ENCODE results near the gene CNTNAP2. TPM values are rescaled to one million over a fixed set of nuclear protein-coding genes. Genes with fewer than 3 reads are reported as not detected.

CNTNAP2 gene
- total RNA-seq, 2 donors from 2014 or later, result 0.29 to 1.1 TPM

- intact Hi-C loops (cut with DNase I), result no loop called here
- ATAC-seq, result no peak
Measured at GRCh38 chr7:147013825-147014224, 897.2 kb downstream of the CNTNAP2 start.

DNA sequence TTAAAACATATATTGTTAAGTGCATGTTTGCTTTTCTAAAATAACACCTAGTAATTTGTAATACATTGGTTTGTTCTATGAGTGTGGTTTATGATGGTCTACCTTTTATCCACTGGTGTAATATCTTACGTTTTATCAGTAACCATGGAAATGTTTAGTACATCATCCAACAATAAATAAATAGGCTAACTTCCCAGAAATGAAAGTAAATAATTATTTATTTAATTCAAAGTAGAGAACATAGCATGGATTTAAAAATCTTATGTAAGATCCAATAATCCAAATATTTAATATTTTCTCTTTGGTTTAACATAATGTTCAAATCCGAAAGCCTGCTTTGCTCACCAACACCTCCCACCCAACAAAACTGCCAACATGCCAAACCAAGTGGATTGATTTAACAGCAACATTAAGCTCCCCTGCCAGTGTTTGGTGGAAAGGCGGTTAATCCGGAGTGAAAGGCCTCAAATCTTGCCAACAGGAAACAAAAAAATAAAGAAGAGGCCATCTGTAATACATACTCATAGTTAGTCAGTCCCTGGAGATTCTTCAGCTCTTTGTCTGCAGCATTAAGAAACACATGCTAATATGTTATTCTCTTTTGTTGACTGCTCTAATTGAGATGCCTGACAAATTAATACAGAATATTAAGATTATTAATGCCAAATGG is 897.8 kb downstream of the CNTNAP2 start:
- ATAC-seq (no peak), DNase-seq (no peak)
- intact Hi-C loops (cut with DNase I), result no loop called here

More at GRCh38 chr7:147013825-147014224, 897.2 kb downstream of the CNTNAP2 start:
- no peak for DNase-seq

GRCh38 chr7:147015999-147016398 is 899.4 kb downstream of the CNTNAP2 start:
- DNase-seq (no peak), ATAC-seq (no peak)
- intact Hi-C loops (cut with DNase I), result no loop called here

DNA sequence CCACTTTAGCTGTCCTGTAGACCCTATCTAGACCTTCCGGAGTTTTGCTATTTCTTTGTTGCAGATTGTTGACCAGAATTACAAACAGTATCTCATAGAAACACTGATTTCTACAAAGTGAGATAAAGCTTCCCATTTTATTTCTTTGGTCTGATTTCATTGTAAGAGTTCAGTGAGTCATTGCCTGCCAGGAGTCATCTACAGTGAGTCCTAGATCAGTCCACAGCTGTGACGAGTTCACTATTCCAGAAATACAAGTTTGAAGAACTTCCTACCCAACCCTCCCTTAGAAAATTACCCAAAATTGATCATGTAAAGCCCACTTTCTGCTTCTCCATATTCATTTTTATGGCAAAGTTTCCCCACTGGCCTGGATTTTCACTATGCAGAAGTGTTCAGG is 905.5 kb downstream of the CNTNAP2 start:
- DNase-seq (no peak), ATAC-seq (no peak)
- intact Hi-C loops (cut with DNase I), result no loop called here

DNA sequence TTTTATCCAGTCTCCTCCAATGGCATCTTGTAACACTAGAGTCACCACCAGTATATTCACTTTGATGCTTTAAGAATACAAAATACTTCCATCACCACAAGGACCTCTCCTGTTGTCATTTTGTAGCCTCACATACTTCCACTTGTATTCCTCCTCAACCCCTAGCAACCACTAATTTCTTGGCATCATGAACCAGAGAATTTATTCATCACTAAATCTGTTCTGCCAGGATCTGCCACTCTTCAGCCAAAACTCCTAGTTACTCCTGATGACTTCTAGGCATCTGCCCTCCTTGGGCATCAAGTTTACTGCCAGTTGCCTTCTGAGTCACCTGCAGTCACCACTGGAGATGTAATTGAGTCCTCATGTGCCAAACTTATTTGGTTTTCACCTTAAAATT is 906.8 kb downstream of the CNTNAP2 start:
- intact Hi-C loops (cut with DNase I), result no loop called here
- no peak for DNase-seq

GRCh38 chr7:147029953-147030352 is 913.4 kb downstream of the CNTNAP2 start:
- ATAC-seq (no peak), DNase-seq (no peak)
- intact Hi-C loops (cut with DNase I), result no loop called here

More for the DNA sequence above, 906.8 kb downstream of the CNTNAP2 start:
- no peak for ATAC-seq

- no peak for ATAC-seq
- intact Hi-C loops (cut with DNase I), result no loop called here
- DNase-seq, result no peak
Measured at GRCh38 chr7:147033641-147034040, 917.0 kb downstream of the CNTNAP2 start.

DNA sequence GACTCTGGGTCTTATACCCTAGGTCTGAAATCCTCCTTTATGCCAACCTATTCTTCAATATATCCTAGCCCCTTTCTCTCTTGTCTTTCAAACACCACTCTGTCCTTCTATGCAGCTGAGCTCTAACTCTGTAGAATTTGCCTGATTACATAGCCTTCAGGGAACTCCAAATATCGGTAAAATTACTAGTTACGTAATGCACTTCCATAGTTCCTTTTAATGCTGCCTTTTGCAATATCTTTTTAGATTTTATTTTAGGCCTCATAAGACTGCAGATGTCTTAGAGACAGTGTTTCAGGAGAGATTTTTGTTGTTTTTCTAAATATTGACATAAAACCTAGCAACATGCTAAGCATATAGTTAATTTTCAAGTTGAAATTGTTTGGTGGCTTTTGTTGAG is 924.8 kb downstream of the CNTNAP2 start:
- ATAC-seq, result no peak
- no peak for DNase-seq
- intact Hi-C loops (cut with DNase I), result no loop called here

DNA sequence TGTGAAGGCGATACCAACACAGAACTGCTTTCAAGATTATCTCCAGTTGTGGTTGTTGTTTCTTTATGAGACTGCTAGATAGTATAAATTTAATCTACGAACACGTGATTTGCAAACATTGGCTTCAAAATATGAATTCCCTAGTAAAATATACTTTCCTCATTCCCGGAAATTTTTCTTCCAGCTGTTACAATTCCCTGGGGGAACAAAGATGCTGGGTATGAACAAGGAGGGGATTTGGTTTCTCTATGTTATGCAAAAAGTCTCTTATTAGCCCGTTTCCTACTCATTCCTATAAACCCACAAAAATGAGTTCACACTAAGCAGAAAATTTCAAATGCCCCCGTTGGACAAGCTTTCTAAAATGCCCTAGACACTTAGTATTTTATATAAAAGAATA is 928.3 kb downstream of the CNTNAP2 start:
- ATAC-seq, result no peak
- no peak for DNase-seq
- intact Hi-C loops (cut with DNase I), result no loop called here

DNA sequence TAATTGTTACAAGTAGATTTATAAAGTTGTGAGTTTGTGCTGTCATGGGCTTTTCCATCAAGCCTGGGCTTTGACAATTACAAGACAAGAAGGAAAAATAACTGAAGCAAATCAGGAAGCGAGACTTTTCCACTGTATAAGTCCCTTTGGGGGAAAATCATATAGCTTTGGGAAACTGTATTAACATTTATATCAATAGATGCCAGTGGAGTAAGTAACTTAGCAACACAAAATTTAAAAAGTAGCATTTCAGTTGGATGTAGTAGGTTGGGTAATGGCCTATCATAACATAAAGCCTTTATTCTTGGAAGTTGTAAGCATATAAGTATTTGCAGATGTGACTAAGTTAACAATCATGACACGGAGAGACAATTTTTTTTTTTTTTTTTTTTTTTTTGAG is 931.1 kb downstream of the CNTNAP2 start:
- intact Hi-C loops (cut with DNase I), result no loop called here
- ATAC-seq (no peak), DNase-seq (no peak)

DNA sequence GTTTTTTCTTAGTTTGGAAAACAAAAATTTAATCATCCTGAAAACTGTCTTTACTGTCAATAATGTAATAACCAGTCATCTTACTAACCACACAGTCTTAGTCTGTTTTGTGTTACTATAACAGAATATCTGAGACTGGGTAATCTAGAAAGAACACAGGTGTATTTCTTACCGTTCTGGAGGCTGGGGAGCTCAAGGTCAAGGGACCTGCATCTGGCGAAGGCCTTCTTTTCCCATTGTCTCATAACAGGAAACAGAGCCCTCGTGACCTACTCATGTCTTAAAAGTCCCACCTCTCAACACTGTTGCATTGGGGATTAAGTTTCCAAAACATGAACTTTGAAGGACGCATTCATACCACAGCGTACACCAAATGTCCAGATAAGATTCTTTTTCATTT is 932.3 kb downstream of the CNTNAP2 start:
- no peak for ATAC-seq
- intact Hi-C loops (cut with DNase I), result no loop called here
- no peak for DNase-seq

- DNase-seq (no peak), ATAC-seq (no peak)
- intact Hi-C loops (cut with DNase I), result no loop called here
Measured at GRCh38 chr7:147052818-147053217, 936.2 kb downstream of the CNTNAP2 start.

GRCh38 chr7:147053746-147054145 is 937.1 kb downstream of the CNTNAP2 start:
- intact Hi-C loops (cut with DNase I), result no loop called here
- DNase-seq (no peak), ATAC-seq (no peak)

GRCh38 chr7:147060070-147060469 is 943.5 kb downstream of the CNTNAP2 start:
- ATAC-seq (no peak), DNase-seq (no peak)
- intact Hi-C loops (cut with DNase I), result no loop called here

DNA sequence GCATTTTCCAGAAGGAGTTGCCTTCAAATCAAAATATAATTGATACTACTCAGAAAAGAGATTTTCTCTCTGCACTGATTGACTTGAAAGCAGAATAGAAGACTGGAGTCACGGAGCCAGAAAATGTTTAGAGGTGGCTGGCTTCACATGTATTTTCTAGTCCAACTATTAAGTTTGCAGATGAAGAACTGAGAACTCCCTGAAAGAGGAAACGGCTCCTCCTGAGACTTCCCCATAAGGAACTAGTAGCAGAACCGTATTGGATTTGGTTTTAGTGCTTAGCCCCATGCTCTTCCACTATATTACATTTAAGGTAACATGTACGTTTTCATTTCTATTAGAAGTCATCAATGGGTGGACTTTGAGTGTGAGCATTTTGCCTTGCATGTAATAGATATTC is 946.3 kb downstream of the CNTNAP2 start:
- DNase-seq (no peak), ATAC-seq (no peak)
- intact Hi-C loops (cut with DNase I), result no loop called here

DNA sequence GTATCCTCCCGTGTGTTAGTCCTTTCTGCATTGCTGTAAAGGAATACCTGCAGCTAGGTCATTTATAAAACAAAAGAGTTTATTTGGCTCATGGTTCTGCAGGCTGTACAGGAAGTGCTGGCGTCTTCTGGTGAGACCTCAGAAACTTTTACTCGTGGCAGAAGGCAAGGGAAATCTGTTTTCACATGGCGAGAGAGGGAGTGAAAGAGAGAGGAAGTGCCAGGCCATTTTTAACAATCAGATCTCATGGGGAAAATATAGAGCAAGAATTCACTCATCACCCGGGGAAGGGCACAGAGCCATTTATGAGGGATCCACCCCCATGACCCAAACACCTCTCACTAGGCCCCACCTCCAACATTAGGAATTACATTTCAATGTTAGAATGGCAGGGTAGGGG is 952.2 kb downstream of the CNTNAP2 start:
- ATAC-seq (peak in 1 of 2 donors; percentile 78), DNase-seq (no peak)
- intact Hi-C loops (cut with DNase I), result no loop called here

- no peak for DNase-seq
- ATAC-seq, result no peak
- intact Hi-C loops (cut with DNase I), result no loop called here
Measured at GRCh38 chr7:147069771-147070170, 953.2 kb downstream of the CNTNAP2 start.

DNA sequence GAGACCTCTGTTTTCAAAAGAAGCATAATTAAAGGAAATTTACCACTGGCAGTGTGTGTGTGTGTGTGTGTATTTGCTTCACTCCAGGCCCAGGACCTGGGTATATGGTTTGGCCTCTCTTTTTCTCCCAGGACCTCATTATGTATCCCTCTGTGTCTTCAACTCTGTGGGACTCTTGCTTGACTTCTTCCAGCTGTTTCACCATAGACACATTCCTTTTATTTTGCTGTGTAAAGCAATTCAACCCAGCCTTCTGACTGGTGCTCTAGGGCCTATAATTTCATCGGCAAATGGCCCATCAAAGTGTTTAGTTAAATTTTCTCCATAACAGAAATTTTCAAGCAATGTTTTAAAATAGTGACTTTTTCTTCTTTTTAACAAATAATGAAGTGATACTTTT is 954.3 kb downstream of the CNTNAP2 start:
- ATAC-seq, result no peak
- DNase-seq, result no peak
- intact Hi-C loops (cut with DNase I), result no loop called here

DNA sequence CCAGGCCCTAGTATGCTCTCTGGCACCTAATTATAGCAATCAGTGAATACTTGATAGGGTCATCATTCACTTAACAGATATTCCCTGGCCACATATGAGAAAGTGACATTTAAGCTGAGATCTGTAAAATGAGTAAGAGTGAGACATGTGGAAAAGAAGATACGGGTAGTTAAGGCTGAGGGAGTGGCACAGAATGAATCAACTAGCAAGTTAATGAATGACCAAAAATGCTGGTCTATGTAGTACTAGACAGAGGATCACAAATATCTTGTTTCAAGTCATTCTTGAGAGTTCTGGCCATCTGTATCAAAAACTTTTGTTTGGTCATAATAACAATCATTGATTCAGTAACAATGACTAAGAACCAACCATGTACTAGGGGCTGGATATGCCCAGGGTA is 954.9 kb downstream of the CNTNAP2 start:
- intact Hi-C loops (cut with DNase I), result no loop called here
- ATAC-seq, result no peak
- no peak for DNase-seq

GRCh38 chr7:147078312-147078711 is 961.7 kb downstream of the CNTNAP2 start:
- ATAC-seq (no peak), DNase-seq (no peak)
- intact Hi-C loops (cut with DNase I), result no loop called here

- no peak for DNase-seq
- no peak for ATAC-seq
- intact Hi-C loops (cut with DNase I), result no loop called here
Measured at GRCh38 chr7:147079083-147079482, 962.5 kb downstream of the CNTNAP2 start.

GRCh38 chr7:147079921-147080420 is 963.4 kb downstream of the CNTNAP2 start:
- intact Hi-C loops (cut with DNase I), result no loop called here
- ATAC-seq (no peak), DNase-seq (no peak)

All from left cardiac atrium (tissue), 4 donors.